Effector CD4-positive, alpha-beta T cell (primary cell): ENCODE measurements around the gene PELI3.

ENCODE experiments used
- DNase-seq: peaks from one replicate; pipeline ENCODE4 v3.0.0-alpha.2; 2020

The PELI3 gene

GRCh38 chr11:66475349-66476172, 8.9 kb downstream of the PELI3 start:
- no peak for DNase-seq

- DNase-seq = no peak
Measured at GRCh38 chr11:66476173-66476840, 9.6 kb downstream of the PELI3 start.

DNA sequence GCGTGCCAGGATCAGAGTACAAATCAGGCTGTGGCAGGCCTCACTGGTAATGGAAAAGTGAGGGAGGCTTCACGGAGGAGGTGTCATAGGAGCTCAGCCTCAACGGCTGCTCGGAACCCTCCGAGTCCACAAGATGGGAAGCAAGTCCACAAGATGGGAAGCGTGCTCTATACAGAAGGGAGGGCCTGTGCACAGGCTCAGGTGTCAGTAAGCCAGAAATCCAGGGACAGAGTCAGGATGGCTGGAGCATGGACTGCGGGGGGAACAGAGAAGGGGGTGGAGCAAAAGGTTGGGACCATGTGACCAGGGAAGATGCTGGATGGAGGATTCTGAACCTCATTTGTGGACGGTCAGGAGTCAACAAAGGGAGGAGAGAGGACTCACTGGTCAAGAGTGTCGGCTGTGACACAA, 10.1 kb downstream of the PELI3 start:
- no peak for DNase-seq

DNA sequence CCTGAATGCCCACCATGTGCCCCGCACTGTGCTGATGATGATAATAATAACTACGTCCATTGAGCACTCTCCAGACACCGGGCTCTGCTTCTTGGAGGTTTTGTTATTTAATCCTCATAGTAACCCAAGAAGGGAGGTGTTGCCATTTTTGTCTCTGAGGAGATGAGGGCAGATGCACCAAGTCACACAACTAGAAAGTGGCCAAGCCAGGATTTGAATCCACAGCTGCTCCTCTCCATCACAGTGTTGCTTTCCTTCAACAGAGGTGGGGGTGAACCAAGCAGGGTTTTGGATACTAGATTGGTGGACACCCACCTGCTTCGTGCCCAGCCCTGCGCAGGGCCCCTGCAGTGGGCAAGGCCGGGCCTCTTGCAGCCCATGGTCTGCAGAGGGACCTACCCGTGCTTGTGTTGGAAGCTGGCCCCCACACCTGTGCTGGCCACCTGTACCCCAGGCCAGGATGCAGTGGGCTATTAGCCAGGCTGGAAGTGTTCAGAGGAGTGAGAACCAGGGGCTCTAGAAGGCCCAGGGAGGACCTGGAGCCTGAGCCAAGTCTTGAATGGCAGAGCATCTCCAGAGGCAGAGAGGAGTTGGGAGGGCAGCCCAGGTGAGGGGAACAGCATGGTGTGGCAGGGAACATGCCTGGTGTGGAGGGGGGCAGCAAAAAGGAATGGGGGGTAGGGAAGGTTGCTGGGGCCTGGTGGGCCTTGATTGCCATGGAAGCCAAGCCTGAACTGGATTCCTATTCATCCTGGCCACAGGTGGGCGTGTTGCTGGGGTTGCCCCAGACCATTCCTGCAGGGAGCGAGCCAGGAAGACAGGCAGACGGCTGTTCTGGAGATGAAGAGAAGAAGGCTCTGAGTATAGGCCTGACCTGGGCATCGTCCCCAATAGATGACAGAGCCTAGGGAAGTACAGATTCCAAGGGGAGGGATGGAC, 10.8 kb downstream of the PELI3 start:
- DNase-seq = no peak

DNA sequence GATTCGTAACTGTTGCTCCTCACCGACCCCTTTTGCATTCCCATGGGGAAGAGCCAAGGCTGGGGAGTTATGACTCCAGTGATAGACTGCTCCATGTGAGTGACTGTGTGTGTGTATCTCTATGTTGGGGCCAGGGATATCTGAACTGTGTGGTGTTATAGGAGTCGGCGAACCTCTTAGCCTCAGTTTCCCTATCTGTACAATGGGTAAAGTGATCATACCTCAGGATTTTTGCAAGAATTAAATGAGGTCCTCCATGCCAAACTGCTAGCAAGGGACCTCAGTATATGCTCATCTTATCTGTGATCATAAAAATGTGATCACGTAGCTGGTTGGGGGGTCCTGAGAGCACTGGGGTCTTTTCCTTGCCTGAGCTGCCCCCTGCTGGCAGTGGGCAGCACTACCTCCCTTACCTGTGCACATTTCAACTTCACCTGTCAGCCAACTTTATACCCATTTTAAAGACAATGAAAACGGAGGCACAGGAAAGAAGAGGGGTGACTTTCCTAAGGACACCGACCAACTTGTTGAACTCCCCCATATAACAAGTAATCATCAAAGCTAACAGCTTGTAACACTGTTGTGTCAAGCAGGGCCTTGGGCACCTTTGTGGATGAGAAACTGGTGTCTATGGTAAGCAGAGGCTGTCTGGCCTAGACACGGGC, 12.2 kb downstream of the PELI3 start:
- no peak for DNase-seq

DNA sequence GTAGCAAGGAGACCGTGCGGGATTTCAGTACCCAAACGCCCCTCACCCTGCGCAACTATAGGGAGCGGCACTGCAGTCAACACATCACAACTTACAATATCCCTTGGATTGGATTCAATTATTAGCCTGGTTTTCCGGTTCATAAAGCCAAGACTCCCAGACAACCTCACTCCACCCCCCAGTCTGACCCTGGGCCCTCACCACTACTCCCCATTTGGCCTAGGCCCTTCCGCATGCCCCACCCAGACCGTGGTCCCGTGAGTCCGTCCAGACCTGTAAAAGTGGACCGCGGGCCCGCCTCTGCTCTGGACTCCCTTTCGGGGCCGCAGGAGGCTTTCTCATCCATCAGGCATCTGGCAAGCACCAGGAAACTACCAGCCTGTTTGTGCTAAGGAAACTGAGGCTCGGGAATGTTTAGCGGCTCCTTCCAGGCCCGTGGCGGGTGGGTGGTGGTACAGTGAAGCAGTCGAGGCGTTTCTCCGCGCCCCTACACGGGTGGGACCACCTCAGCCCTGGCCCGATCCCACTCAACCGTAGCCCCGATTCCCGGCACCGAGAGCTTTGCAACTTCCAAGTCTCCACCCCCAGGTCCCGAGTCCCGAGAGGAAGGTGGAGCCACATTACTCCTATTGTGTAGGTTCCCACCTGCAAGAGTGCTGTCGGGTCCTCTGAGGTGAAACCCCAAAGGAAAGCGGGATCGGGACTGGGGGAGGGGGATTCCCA, 12.8 kb downstream of the PELI3 start:
- DNase-seq = no peak

DNA sequence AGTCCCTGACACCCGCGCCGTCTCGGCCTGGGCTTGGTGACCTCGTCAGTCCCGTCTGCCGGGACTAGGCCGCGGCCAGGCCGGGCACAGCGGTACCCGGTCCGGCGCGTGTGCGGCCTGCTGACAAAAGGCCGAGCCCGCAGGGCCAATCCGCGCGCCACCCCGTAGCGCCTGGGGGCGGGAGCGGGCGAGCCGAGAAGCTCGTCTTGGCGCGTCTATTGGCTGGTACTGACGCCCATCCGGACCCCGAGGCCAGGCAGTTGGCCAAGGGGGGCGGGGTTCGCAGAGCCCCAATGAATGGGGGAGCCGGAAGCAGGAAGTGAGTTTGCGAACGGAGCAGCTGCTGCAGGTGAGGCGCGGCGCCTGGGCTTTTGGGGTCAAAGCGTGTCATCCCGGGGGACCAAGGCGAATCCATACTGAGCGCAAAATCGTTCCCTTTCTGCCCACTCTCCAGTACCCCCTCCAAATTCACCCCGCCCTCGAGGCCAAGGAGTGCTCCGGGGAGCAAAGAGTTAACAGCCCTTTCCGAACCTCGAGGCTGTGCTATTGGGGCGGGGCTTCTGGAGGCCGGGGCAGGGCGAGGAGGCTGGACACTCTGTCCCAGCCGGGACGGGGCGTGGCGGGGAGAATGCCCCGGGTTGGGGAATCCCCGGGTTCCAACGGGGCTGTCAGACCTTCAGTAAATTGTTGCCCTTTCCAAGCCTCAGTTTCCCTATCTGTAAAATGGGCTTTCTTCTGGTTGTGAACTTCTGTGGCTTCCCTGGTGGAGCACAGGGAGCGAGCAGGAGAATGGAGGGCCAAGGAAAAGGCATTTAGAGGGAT, 13.6 kb downstream of the PELI3 start, which contains the start of gene DPP3:
TSS of gene DPP3 (plus strand) at position 318 of the 822 bp plus-strand sequence. CDS start 1,767 bp downstream, outside the sequence.
- peak; percentile 94 for DNase-seq

DNA sequence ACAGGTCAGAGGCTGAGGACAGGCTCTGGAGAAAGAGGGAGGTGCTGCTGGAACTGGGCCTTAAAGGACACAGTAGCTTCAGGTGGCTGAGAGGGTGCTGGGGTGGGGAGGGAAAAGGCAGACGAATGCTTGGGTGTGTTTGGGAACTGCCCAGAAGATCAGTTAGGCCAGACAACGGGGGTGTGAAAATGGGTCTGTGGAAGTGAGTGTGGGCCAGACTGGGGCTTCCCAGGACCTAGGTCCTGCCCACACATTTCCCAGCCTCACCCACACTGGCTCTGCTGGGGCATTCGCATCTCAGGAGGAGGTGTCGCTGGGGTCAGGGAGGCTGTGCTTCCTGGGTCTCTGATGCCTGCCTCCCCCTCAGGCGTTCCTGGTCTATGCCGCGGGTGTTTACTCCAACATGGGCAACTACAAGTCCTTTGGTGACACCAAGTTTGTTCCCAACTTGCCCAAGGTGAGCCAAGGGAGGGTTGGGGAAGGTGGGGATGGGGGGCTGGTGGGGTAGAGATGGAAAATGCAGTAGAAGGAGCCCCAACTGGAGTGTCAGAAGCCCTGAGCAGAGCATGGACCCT, 18.2 kb downstream of the PELI3 start:
- DNase-seq = no peak

- DNase-seq = no peak
Measured at GRCh38 chr11:66488957-66489356, 22.3 kb downstream of the PELI3 start.

- no peak for DNase-seq
Measured at GRCh38 chr11:66489636-66490035, 22.9 kb downstream of the PELI3 start.

DNA sequence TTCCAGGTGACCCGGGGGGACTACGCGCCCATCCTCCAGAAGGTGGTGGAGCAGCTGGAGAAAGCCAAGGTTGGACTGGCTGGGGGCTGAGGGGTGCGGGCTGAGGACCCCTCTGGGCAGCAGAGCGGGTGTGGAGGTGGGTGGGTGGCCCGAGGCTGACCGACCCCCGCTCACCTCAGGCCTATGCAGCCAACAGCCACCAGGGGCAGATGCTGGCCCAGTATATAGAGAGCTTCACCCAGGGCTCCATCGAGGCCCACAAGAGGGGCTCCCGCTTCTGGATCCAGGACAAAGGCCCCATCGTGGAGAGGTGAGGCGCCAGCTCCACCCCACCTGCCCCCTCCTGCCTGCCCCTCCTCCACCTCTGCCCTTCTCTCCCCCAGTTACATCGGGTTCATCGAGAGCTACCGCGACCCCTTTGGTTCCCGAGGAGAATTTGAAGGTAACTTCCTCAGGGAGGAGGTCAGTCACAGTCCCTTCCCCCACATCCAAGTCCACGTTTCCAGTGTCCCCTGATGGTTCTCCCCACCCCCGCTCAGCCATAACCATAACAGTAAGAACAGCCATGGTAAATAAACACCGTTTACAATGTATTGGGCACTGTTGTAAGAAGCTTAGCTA, 24.7 kb downstream of the PELI3 start:
- no peak for DNase-seq

GRCh38 chr11:66492161-66492865, 25.6 kb downstream of the PELI3 start:
- DNase-seq = no peak

DNA sequence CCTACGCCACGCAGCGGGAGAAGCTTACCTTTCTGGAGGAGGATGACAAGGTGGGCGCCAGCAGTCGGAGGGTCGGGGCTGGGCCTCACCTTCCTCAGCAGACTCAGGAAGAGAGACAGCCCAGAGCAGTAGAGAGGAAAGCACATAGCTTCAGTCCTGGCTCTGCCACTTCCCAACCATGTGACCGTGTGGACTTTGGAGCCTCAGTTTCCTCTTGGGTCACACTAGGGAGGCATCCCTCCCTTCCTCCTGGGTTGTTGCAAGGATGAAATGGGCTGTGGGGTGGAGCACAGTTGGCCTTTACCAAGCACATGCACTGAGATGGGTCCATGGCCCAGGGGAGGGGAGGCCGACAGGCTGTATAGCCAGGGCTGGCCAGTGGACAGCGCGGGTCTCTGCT, 26.4 kb downstream of the PELI3 start:
- DNase-seq = no peak

- DNase-seq = no peak
Measured at GRCh38 chr11:66494458-66494857, 27.8 kb downstream of the PELI3 start.

DNA sequence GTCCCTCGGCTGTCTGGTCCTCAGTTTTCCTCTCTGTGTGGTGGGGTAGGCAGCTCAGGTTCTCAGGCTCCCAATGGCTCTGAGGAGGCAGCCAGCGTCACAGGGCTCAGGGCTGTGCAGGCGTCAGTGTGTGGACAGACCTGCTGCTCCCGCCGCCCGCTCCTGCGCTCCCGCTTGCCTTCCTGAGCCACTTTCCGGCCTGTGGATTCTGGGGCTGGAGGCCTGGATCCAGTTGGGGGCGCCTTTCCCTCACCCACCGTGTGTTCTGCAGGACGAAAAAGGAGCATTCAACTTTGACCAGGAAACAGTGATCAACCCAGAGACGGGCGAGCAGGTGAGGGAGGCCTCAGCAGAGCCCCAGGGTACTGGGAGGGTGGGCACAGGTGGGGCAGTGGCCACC, 28.2 kb downstream of the PELI3 start:
- DNase-seq = no peak

GRCh38 chr11:66495401-66495854, 28.7 kb downstream of the PELI3 start:
- DNase-seq = no peak

DNA sequence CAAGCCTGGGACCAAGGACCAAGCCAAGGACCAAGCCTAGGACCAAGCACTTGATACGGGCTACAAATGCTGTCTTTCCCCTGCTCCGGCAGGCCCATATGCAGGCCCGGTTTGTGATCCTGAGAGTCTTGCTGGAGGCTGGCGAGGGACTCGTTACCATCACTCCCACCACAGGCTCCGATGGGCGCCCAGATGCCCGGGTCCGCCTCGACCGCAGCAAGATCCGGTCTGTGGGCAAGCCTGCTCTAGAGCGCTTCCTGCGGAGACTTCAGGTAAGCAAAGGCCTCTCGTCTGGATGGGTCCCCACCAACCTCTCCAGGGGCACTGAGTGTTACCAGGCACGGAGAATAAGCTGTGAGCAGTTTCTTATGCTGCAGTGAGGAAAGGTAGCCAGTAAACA, 30.5 kb downstream of the PELI3 start:
- DNase-seq = no peak

DNA sequence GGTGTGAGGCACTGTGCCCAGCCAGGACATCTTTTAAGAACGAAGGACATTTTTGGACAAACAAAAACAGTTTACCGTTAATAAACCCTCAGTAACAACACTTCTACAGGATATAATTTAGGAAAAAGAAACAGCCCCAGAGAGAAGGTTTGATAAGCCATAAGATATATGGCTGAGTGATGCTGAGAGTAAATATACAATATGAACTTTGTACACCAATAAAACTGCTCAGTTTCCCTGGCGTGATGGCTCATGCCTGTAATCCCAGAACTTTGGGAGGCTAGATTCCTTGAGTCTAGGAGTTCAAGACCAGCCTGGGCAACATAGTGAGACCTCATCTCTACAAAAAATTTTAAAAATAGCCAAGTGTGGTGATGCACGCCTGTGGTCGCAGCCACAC, 31.8 kb downstream of the PELI3 start:
- DNase-seq = no peak

GRCh38 chr11:66505276-66505816, 38.6 kb downstream of the PELI3 start:
- DNase-seq = no peak
